Hematopoietic multipotent progenitor cell treated with erythropoietin and hydrocortisone succinate and interleukin-3 and kit ligand, for 4 days (in vitro differentiated cells): ENCODE data around the gene COL2A1.
A peak's percentile ranks its signal among the peaks of the same experiment; 100 is the strongest.

Experiments
- DNase-seq: peaks from one replicate; pipeline ENCODE4 v3.0.0-alpha.2; 2015

Gene COL2A1

DNA sequence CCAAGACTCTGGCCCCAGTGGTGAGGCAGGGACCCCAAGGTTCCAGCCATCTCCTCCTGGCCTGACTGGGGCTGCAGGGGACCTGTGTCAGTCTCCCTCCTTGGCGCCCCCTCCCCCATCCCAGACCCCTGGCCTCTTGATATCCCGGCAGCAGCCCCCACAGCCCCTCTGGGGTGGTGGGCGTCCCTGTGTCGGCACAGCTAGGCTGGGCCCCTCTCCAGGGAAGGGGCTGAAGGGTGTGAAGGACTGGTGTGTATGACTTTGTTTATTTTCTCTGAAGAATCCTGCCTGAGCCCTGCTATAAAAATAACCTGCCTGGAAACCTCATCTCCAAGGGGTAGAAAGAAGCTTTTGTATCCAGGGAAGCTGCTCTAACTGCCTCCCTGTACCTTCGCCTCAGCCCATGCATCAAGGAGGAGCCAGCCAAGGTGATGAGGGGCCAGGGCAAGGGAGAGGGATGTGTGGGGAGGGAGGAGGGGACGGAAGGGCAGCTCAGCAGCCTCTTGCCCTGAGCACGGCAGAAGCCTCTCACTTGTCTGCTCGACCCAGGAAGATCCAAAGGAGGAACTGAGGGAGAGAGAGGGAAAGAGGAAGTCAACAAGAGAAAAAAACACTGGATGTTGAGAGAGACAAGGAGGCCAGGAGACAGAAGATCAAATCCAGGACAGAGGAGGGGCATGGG, 25.4 kb upstream of the COL2A1 start:
- DNase-seq: peak; percentile 20

DNA sequence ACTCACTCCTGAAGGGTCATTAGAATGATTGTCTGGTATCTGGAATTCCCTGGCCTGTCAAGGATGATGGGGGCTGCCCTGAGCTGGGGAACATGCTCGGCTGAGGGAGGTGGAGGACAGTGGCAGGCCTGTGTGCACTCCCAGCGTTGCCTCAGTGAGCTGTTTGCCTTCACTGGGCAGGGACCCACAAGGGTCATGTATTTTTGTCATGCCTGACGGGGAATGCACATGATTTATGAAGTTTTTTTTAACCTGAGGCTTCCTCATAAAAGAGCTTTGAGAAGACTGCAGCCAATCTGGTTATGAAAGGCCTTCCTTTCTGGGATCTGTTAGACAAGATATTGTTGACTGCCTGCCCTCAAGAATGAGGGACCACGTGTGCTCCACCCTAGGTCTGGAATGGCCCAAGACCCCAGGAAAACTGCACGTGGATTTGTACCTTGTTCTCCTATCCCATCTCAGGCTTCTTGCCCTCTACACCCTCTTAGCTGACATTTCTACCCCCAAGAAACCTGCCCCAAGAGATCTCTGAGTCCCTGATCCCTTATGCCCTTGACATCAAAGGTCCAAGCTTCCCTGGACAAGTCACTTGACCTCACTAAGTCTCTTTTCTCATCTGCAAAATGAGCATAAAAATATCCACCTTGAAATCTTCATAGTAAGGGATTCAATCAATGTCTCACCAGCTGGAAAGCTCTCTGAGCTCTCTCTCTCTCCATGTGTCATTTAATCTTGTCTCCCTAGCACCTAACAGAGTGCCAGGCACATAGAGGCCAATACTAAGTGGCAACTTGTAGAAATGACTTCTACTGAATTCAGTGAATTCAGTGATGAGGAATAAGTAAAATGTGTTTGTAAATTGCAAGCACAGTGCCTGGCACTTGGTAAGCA, 24.5 kb upstream of the COL2A1 start:
- DNase-seq: peak; percentile 56

DNA sequence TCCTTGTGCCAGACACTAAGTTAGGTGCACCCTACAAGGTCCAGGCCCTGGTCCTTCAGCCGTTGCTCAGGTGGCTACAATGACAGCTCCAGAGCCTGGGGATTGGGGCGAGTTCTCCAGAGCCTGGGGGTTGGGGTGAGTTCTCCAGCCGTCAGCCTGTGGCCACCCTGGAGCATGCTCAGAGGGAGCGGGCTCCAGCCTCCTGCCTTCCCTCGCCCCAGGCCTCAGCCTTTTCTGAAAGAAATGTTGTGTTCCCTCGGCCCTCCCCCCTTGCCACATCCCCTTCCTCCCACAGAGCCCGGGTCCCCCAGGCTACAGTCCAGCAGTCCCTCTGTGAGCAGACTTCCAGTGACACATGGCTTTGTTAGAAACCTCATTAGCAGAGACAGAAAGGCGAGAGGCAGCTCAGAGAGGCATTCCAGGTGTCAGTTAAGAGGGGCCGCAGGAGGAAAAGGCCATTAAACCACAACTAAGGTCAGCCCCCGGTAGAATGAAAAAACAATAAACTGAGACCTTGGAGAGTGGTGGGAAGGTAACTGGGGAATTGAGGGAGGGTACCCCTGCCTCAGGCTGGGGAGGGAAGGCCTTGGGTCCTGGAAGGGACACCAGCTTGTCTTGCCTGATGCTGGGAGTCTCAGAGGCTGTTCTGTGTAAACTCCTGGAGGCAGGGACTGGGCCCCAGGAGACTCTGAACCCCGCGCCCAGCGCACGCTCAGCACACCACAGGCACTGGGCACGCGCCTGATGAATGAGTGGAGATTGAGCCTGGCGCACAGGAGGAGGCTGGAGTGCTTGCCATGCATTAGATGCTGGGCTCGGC, 23.1 kb upstream of the COL2A1 start:
- DNase-seq: peak; percentile 17

DNA sequence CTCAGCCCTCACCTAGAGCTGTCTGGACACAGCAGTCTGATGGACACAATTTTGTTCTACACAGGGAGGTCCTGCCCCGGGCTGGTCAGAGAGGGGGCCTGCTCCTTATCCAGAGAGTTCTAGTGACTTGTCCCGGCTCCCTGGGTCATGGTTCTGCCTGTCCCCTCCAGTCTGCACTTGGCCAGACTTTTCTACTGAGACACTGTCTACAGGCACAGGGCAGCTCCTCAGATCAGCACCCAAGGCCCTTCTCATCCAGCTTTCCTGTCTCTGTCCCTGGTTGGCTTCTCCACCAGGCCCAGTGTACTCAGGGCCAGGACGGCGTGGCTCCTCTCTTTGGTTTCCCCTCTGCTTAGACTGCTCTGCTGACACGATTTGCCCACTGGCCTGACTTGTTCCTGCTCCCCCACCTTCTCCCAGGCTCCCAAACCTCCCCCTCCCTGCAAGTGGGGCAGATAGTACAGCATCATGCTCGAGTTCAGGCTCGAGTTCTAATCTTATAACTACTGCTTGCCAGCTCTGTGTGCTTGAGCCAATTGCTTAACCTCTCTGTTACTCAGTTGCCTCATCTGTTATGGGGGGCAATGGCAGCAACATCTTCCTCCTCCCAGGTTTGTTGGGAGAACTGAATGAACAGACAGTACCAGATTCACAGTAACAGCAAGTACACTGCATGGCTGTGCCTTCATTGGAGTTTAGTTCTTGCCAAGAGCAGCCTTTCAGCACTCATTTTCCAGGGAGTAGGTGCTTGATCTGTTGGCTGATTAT, 22.0 kb upstream of the COL2A1 start:
- DNase-seq: no peak

DNA sequence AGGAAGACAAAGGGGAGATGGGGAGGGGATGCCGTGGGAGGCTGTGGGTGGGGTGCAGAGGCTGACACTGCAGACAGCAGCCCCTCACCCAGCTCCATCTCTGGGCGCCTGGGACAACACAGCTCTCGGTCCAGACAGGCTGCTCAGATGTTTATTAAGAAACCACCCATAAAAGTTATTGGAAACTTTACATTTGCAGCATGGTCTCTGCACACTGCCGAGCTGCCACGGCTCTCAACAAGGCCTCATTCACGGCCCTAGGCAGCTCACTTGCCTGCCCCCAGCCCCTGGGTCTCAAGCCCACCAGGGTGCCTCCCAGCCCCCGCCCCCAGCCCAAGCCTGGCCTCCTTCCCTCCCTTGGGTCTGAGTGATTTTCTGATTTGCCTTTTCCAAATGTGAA, 21.0 kb upstream of the COL2A1 start:
- no peak for DNase-seq

DNA sequence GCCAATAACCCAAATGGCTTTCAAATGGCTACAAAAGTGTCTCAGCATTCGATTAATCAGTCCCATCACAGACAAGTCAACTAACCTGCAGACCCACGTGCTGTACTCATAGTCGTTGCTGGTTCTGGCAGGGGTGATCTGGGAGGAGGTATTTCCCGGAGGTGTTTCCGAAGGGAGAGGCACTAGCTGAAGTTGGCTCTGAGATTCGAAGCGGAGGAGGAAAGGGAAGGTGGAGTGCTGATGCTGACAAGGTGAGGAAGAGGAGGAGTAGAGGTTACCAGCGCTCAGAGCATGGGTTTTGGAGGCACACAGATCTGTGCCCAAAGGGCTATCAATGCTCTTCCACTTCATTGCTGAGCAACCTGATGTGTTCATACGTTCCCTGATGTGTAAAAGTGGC, 20.5 kb upstream of the COL2A1 start:
- DNase-seq: no peak

DNA sequence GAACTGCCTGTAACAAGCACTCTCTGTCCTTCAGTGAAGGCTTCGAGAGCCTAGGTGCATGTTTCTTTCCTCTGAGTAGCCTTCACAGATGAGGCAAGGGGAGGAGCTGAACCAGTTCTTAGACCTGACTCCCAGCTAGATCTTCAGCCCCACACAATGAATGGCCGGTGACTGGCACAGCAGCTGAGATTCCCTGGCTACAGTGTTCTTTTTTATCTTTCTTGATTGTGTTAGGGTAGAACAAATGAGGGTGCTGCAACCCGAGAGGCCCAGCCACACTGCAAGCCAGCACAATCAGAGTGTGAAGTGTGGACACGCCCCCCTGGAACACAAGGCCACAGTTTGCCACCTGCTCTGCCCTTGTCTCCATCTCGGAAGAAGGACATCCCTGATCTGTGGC, 19.1 kb upstream of the COL2A1 start:
- DNase-seq: no peak

DNA sequence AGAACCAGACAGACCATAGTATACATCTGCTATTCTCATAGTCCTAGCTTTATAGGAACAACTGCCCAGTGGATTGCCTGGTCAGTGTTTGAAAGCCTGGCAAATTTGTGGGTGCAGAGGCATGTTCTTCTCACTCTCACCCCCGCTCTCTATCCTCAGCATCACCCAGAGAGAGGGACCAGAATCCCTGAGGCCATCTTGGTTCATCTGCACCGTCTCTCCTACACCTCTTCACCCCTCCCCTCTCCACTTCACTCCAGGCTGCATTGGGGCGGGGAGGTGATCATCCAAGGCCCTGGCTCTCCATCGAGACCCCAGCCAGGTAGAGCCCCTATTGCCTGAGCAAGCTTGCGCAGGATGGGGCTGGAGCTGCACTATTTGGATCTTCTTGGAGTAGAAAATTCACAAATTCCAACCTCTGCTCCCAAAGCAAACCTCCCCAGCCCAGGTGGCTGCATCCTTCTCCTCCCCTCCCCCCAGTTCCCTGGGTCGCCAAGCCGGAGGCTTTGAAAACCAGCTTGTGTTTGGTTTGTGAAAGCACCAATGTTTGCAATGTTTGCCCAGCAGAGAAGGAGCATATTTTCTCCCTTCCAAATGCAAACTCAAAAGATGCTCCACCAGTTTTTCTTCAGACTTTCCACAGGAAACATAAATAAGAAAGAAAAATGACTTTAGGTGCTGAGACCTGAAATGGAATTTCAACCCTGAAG, 18.6 kb upstream of the COL2A1 start:
- DNase-seq: no peak

DNA sequence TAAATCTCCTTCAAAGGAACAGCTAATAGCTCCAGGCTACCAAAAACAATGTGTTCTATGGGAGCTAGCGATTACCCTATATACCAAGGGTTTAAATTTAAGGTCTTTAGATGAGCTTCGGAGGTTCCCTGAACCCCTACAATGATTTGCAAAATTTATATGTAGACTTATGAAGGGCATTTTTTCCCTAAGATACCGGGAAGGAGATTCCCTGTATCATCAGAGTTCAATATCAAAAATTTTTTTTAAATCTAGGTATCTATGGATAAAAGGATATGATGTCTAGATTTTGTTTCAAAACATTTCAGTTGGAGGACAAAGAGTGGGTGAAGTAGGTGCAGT, 17.9 kb upstream of the COL2A1 start:
- DNase-seq: no peak

DNA sequence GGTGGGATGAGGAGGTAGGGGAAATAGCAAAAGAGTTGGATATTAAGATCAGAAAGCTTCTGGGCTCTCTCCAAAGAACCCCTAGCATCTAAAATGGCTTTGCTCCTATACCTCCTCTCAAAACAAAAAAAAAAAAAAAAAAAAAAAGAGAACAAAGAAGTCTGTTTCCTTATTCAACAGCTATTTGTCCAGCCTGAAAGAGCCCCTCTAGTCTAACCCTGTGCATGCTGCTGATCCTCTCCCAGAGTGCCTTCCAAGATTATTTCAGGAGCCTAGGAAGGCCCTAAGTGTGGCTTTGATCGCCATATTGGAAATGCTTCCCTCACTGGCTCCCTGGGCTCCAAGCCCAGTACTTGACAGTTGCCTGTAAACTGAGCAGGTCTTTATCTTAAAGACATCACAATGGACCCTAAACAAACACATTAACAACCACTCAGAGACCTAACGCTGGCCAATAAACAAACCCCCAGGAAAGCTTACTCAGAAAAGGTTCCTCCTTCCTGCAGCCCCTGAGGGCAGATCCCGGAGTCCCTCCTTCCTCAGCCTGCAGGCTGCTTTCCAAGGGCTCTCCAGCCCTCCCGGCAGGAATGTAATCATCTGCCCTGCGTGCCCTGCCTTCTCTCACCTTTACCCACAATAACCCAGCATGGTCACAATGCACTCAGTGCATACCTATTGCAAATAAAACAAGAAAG, 17.4 kb upstream of the COL2A1 start:
- DNase-seq: no peak

DNA sequence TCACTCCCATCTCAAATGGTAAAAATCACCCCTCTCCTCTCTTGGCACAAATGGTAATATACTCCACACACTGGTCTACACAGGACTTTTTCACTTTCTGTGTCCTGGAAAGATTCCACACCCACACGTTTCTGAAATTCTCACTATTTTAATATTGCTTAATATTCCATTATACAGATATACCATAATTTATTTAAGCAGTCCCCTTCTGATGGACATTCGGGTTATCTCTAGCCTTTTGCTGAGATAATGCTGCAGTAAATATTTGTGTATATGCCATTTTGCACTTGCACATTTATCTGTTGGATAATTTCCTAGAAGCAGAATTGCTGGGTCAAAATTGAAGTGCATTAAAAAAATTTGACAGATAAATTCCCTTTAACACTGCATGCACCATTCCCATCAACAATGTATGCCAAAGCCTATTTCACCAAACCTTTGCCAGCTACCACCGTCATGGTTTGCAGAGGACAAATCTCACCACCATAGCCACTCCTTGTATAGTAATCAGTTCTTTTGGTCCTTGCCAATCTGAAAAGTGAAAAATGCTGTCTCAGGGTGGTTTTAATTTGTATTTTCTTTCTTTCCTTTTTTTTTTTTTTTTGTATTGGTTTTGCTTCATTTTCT, 15.5 kb upstream of the COL2A1 start:
- no peak for DNase-seq

DNA sequence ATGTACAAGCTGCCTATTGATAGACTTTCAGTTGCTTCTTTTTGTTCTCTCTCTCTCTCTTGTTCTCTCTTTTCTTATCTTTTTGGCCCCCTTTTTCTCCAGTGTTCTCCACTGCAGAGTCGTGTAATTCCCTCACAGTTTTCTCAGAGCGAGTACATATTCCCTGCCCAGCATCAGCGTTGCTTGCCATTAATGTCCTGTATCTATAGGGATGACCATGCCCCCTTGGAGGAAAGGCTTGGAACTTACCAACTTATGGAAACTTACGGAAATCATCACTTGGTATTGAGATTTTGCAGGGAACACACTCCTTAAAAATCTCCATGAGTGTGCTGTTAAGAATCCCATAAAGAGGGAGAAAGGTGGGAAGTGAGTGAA, 14.3 kb upstream of the COL2A1 start:
- no peak for DNase-seq

DNA sequence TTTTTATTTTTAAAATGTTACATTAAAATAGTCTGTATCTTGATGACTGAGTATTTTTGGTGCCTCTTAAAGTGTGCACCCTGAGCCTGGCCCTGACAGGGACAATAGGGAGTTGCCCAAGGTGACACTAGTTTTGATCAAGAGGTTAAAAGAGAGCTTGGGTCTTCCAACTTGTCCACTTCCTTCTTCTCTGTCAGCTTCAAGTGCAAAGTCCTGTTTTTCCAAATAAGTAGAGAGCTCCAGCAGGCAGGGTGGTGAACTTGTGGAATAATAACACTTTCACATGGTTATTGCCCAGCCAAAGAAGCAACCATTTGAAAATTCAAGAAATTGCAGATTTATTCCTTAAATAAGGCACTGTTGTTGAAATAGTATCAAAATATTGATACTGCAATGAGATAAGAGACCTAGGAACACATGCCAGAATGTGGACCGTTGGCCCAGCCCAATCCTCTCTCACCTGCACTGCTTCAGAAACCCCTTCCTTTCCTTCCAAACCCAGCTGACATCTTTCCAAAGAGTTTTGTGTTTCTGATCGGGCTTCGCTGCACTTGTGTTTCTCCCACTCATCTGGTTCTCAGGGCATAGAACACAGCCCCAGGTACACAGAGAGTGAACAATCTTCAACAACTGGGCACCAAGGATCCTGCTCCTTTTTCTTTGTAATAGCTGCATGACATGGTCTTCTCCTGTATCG, 13.8 kb upstream of the COL2A1 start:
- no peak for DNase-seq

DNA sequence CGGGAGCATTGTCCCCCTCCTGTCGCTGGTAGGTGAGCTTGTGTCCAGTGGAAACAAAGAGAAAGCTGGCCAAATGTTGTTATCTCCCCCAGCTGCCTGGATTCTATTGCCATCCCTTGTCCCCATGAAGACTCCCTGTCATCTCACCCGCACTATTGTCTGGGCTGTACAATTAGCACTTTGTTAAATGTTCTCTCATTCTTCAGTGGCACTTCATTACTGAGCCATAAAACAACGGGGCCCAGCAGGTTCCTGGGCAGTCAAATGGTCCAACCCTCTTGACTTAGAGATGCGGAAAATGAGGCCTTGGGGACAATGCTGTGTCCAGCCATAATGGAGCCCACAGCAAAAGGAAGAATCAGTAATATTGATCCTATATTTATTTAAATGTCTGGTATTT, 13.2 kb upstream of the COL2A1 start:
- DNase-seq: no peak

DNA sequence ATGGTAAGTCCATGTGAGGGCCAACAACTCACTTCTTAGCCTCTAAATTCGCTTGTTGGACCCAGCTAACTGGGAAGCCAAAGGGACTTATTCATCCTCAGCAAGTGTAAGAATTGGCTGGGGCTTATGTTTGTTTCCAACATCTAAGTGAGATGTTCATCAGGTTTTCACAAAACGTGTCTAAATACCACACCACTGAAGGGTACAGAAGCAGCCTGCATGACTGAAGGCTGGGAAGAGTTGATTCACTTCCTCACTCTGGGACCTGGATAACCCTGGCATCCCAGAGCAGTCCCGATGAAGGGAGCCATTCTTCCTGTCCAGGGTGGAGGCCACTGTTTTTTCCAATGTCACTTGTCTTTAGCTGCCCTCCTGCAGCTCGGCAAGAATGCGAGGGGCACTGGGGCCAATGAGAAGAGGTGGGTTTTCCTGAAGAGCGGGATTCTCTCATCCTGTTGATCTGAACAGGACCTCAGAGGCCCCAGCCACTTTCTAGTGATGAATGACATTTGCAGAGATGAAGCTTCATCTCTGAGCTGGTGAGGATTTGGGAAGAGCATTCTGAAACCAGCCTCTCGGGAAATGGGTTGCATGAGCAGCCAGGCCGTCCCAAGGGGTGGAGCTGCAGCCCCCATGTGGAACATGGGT, 12.2 kb upstream of the COL2A1 start:
- DNase-seq: no peak

DNA sequence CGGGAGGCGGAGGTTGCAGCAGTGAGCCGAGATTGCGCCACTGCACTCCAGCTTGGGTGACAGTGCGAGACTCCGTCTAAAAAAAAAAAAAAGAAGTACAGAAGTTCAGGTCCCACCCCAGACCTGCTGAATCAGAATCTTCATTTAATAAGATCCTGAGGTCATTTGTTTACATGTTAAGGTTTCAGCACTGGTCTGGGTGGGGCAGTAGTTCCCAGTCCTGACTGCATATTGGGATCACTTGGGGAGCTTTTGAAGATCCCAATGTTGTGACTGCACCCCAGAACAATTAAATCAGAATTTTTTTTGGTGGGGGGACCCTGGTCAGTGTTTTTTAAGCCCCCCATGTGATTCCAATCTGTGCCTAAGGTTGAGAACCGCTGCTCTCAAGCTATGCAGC, 11.7 kb upstream of the COL2A1 start:
- no peak for DNase-seq

DNA sequence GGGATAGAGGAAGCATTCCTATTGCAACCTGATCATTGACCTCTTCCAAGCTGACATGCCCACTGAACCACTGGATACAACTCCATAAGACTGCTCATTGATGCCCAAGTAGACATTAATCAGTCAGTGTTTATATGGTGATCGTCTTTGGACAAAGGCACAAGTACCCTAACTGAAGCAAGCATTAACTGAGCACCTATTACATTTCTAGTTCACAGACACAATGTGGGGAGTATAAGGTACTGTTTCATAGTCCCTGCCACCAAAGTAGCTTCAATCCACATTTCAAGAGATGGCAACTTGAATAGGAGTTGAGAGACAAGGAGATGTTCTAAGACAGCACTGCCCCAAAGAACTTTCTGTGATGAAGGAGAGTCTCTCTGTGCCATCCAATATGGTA, 10.9 kb upstream of the COL2A1 start:
- no peak for DNase-seq

DNA sequence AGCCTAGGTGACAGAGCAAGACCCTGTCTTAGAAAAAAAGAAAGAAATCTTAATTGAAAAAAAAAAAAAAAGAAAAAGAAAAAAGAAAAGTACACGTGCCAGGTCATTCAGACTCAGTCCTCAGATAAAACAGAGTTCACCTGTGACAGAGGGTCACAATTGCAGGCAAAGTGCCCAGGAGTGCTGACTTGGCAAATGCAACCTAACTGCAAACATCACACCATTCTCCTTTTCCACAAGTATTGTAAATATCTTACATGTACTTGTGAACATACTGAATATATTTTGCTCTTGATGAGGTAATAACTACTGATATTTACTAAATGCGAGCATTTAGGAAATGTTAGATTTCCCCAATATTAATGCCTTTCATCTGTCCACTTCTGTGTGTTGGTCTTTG, 9.0 kb upstream of the COL2A1 start:
- no peak for DNase-seq

DNA sequence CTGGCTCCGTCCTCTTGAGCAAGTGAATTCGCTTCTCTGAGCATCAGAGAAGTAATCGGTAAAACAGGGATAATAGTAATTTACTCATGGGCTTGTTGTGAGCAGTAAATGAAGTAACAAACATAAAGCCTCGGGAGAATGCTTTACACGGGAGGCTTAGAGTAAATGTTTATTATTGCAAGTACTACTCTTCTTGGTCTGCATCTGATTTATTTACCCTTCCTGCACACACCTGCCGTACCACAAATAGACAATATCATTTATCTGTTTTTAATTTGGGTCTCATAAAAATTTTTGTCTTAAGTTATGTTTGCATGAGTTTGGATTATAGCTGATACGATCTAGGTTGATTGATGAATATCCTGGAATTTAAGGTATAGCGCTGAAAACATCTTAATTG, 7.8 kb upstream of the COL2A1 start:
- no peak for DNase-seq

DNA sequence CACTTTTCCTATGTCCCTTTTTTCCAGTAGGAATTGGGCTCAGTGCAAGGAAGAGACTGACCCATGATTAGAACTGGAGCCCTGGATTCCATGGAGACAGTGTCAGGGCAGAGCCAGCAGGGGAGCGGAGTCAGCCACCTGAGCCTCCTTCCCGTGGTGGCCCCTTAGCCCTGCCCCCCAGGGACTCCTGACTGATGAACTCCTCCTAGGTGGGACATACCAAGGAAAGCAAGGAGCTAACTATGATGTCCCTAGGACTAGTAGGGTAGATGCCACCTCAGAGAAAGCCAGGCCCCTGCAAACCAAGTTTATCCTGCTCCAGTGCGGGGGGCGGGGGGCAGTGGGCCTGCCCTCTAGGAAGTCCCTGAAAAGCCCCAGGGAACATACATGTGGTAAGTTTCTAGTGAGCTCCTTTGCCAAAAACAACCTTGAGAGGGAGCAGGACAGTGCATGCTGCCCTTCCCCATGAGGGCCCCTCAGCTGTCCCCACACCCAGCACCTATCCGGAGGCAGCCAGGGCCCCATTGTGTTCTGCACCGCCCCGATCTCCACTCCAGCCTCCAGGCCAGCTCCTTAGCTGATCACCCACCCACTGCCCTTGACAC, 6.2 kb upstream of the COL2A1 start:
- no peak for DNase-seq
